Vagina (tissue), 2 donors: ENCODE data around the gene UBE2E2. TPM values are rescaled to one million over a fixed set of nuclear protein-coding genes. Genes with fewer than 3 reads are reported as not detected.

Experiments
- DNase-seq, 2 donors: peaks; one replicate each; pipeline ENCODE4 v3.0.0-alpha.2; 2017; ENCODE audit errors: extremely low spot score in 2 of 2
- H3K27ac ChIP-seq: fragments of 200-600 bp; sonication (generic); one replicate; pipeline ENCODE4 v1.5.1; 2019
- H3K27me3 ChIP-seq: fragments of 200-600 bp; sonication (generic); one replicate; pipeline ENCODE4 v1.5.1; 2019
- H3K36me3 ChIP-seq, 2 donors: fragments of 200-600 bp; sonication (generic); one replicate each; pipeline ENCODE4 v1.5.1; 2017 to 2019
- H3K4me1 ChIP-seq: fragments of 200-600 bp; sonication (generic); one replicate; pipeline ENCODE4 v1.5.1; 2019
- H3K4me3 ChIP-seq, 2 donors: fragments of 200-600 bp; sonication (generic); 1 replicate in 1 of 2; 2 replicates in 1 of 2; pipeline ENCODE4 v1.5.1; 2016 to 2019
- H3K9me3 ChIP-seq: fragments of 200-600 bp; sonication (generic); one replicate; pipeline ENCODE4 v1.5.1; 2019
- CTCF ChIP-seq, 3 experiments: fragments of 450-650 bp in 2 of 3; fragments of 200-600 bp in 1 of 3; sonication (generic) in 1 of 3; IDR thresholded peaks; one replicate each; pipeline ENCODE4 v1.5.1; 2017 to 2019; ENCODE audit warnings: antibody characterized with exemption in 3 of 3, mild to moderate bottlenecking in 2 of 3, moderate library complexity in 2 of 3
- POLR2A ChIP-seq, 2 donors: fragments of 450-650 bp; IDR thresholded peaks; one replicate each; pipeline ENCODE4 v1.6.1; 2017; ENCODE audit warnings: antibody characterized with exemption in 2 of 2, mild to moderate bottlenecking in 2 of 2, moderate library complexity in 2 of 2
- POLR2AphosphoS5 ChIP-seq, 2 donors: sonication (generic); formaldehyde crosslinking; IDR thresholded peaks; one replicate each; pipeline ENCODE4 v1.9.0; 2017; ENCODE audit warnings: antibody characterized with exemption in 2 of 2, mild to moderate bottlenecking in 2 of 2, low read depth in 1 of 2; ENCODE audit not compliant: insufficient read depth in 1 of 2
- intact Hi-C: fragments of 100-400 bp; cut with DNase I; formaldehyde crosslinking; loops from one replicate; pipeline ENCODE4 v1.15.1; 2023
- total RNA-seq: library from RNA; depleted of rRNA; stranded (reverse); fragments of >200 nt; gene quantifications from one replicate; pipeline ENCODE4 v1.2.3, GENCODE V29; 2016

UBE2E2 gene
- total RNA-seq, 1 donor from 2014 or later, result 31.2 TPM

GRCh38 chr3:23626442-23626841 is 423.3 kb downstream of the UBE2E2 start:
- H3K27ac ChIP-seq, result no peak overlapping the region
- H3K9me3 ChIP-seq, result no peaks in the 10 kb centered on the region
- no peak for TF ChIP-seq POLR2A (IDR thresholded peaks at IDR 0.05)
- TF ChIP-seq CTCF (IDR thresholded peaks at IDR 0.05), result no peak
- no peak for TF ChIP-seq POLR2AphosphoS5 (IDR thresholded peaks at IDR 0.05; ENCODE audit: insufficient read depth in 1 of 2, low read depth in 1 of 2)
- DNase-seq, result no peak
- no peaks in the 10 kb centered on the region for H3K27me3 ChIP-seq
- no peaks in the 10 kb centered on the region for H3K36me3 ChIP-seq
- no peaks in the 10 kb centered on the region for H3K4me1 ChIP-seq
- intact Hi-C loops, result no loop called here
- H3K4me3 ChIP-seq, result no peak overlapping the region

GRCh38 chr3:23629181-23629894 is 426.2 kb downstream of the UBE2E2 start:
- Histone ChIP-seq H3K36me3 (no peaks in the 10 kb centered on the region), H3K9me3 (no peaks in the 10 kb centered on the region), H3K4me3 (no peak overlapping the region), H3K4me1 (peaks cover 7% of the 10 kb centered on the region), H3K27ac (no peak overlapping the region), H3K27me3 (no peaks in the 10 kb centered on the region)
- intact Hi-C loops, result no loop called here
- DNase-seq, result no peak
- TF ChIP-seq POLR2A (IDR thresholded peaks at IDR 0.05), result no peak
- no peak for TF ChIP-seq POLR2AphosphoS5 (IDR thresholded peaks at IDR 0.05; ENCODE audit: insufficient read depth in 1 of 2, low read depth in 1 of 2)
- no peak for TF ChIP-seq CTCF (IDR thresholded peaks at IDR 0.05)

GRCh38 chr3:23633261-23633960 is 430.3 kb downstream of the UBE2E2 start:
- Histone ChIP-seq H3K4me3 (no peak overlapping the region), H3K27ac (no peak overlapping the region), H3K9me3 (no peaks in the 10 kb centered on the region), H3K27me3 (no peaks in the 10 kb centered on the region), H3K4me1 (peaks cover 7% of the 10 kb centered on the region), H3K36me3 (no peaks in the 10 kb centered on the region)
- intact Hi-C loops, result no loop called here
- DNase-seq, result no peak
- TF ChIP-seq CTCF (IDR thresholded peaks at IDR 0.05) (no peak), POLR2AphosphoS5 (IDR thresholded peaks at IDR 0.05; ENCODE audit: insufficient read depth in 1 of 2, low read depth in 1 of 2) (no peak), POLR2A (IDR thresholded peaks at IDR 0.05) (no peak)

GRCh38 chr3:23637339-23637738 is 434.2 kb downstream of the UBE2E2 start:
- peaks cover 7% of the 10 kb centered on the region for H3K4me1 ChIP-seq
- intact Hi-C loops, result no loop called here
- H3K27ac ChIP-seq, result no peak overlapping the region
- no peak overlapping the region for H3K4me3 ChIP-seq
- no peak for TF ChIP-seq POLR2A (IDR thresholded peaks at IDR 0.05)
- no peak for TF ChIP-seq CTCF (IDR thresholded peaks at IDR 0.05)
- no peak for TF ChIP-seq POLR2AphosphoS5 (IDR thresholded peaks at IDR 0.05; ENCODE audit: insufficient read depth in 1 of 2, low read depth in 1 of 2)
- no peak for DNase-seq
- H3K9me3 ChIP-seq, result no peaks in the 10 kb centered on the region
- no peaks in the 10 kb centered on the region for H3K27me3 ChIP-seq
- H3K36me3 ChIP-seq, result no peaks in the 10 kb centered on the region
